Left ventricle myocardium inferior (tissue), 1 donor: Measurements from ENCODE around the gene PPP2R3A. TPM values are rescaled to one million over a fixed set of nuclear protein-coding genes. Genes with fewer than 3 reads are reported as not detected.

ENCODE experiments used
- DNase-seq: peaks from one replicate; pipeline ENCODE4 v3.0.0-alpha.2; 2020
- H3K27ac ChIP-seq: fragments of 200-600 bp; replicated peaks from 2 replicates; pipeline ENCODE4 v1.8.0; 2021
- H3K27me3 ChIP-seq: fragments of 200-600 bp; 2 replicates; pipeline ENCODE4 v1.8.0; 2021; ENCODE audit warnings: low read depth
- H3K36me3 ChIP-seq: fragments of 200-600 bp; 2 replicates; pipeline ENCODE4 v1.8.0; 2021
- H3K4me1 ChIP-seq: fragments of 200-600 bp; 2 replicates; pipeline ENCODE4 v1.8.0; 2021
- H3K4me3 ChIP-seq: fragments of 200-600 bp; 2 replicates; pipeline ENCODE4 v1.8.0; 2021; ENCODE audit warnings: mild to moderate bottlenecking, moderate library complexity
- H3K9me3 ChIP-seq: fragments of 200-600 bp; replicated peaks from 2 replicates; pipeline ENCODE4 v1.8.0; 2021
- CTCF ChIP-seq: fragments of 200-600 bp; IDR thresholded peaks from 2 replicates; pipeline ENCODE4 v1.8.0; 2021; ENCODE audit warnings: antibody characterized with exemption, mild to moderate bottlenecking, borderline replicate concordance
- intact Hi-C: fragments of 100-400 bp; cut with micrococcal nuclease; formaldehyde crosslinking; loops from one replicate; pipeline ENCODE4 v1.11.0; 2022
- total RNA-seq: library from RNA; stranded (reverse); fragmentation: NEBNext Ultra II Directional; extraction: Animal tissue kit (Norgen Biotek cat#: 25700); gene quantifications from one replicate; pipeline ENCODE4 v1.2.1, GENCODE V29; 2021
- donor health status: DM: no; HTN: yes; CAD: no; lungs with severe emphysema.

Gene PPP2R3A
- total RNA-seq, 1 donor from 2014 or later, result 94.9 TPM

DNA sequence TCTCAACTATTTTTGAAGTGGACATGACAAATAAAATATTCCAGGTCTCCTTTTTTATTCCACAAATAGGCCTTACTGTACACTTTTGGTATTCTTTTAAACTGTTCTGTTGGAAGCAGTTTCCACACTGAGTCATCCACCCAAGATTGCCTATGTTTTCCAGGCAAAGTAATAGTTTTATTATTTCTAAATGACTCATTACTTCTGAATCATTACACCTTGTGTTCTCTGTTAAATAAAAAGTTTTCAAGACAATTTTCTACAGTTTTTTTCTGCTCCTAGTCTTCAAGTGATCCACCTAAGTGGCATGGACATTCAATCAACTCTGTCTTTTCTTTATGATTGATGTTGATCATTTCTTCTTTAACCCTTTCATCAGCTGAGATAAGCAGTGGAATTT, 26.5 kb downstream of the PPP2R3A start:
- Histone ChIP-seq H3K4me1 (peaks cover 31% of the 10 kb centered on the region), H3K9me3 (peaks cover 2% of the 10 kb centered on the region), H3K4me3 (no peak overlapping the region), H3K36me3 (no peaks in the 10 kb centered on the region), H3K27me3 (no peaks in the 10 kb centered on the region), H3K27ac (no peak overlapping the region)
- DNase-seq, result no peak
- intact Hi-C loops, result no loop called here
- no peak for TF ChIP-seq CTCF

DNA sequence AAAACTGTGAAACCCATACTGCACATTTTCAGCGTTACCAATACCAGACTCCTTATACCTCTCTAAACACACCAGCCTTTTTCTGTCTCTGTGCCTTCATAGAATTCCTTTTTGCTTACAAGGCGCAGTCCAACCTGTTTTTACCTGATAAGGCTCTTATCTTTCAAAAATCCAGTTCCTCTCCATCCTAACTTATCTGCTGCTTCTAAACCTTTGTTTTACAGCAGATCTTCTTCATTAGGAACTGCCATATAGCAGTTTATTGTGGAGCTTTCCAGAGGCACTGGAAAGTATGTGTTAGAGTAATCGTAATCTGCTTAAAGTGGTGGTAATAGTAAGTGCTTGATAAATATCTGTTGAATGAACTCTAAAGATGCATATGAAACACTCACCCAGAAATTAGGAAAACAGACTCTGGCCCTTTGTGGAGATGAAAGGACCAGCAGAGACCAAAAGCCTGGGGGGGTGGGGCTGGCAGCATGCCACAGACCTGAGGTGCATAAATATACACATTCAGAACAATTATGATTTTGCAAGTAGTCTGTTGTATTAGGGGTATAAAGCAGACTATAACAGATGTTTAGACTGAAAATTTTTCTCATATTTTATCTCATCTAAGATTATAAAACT, 29.3 kb downstream of the PPP2R3A start:
- Histone ChIP-seq H3K4me1 (peaks cover 32% of the 10 kb centered on the region), H3K36me3 (no peaks in the 10 kb centered on the region), H3K4me3 (no peak overlapping the region), H3K9me3 (no peaks in the 10 kb centered on the region), H3K27me3 (no peaks in the 10 kb centered on the region), H3K27ac (no peak overlapping the region)
- intact Hi-C loops, result no loop called here
- no peak for DNase-seq
- TF ChIP-seq CTCF, result no peak

DNA sequence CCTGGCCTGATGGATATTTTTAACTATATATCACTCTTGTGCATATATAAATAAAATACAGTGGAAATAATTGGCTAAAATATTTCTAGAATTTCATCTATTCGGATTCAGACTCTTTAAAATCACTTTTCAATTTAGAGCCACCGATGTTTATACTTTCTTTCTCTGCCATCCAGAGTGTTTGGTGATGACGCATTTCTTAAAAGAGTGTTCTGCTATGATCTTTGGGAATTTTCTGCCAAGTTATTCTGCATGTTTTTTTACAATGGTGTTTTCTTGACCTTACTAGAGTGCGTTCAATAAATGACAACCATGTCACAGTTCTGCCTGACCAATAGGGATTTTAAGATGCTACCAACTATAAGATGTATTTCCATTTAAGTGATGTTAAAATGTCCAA, 30.2 kb downstream of the PPP2R3A start:
- Histone ChIP-seq H3K27ac (no peak overlapping the region), H3K4me1 (peaks cover 29% of the 10 kb centered on the region), H3K27me3 (no peaks in the 10 kb centered on the region), H3K4me3 (no peak overlapping the region), H3K36me3 (no peaks in the 10 kb centered on the region), H3K9me3 (no peaks in the 10 kb centered on the region)
- no peak for TF ChIP-seq CTCF
- DNase-seq, result no peak
- intact Hi-C loops, result no loop called here

DNA sequence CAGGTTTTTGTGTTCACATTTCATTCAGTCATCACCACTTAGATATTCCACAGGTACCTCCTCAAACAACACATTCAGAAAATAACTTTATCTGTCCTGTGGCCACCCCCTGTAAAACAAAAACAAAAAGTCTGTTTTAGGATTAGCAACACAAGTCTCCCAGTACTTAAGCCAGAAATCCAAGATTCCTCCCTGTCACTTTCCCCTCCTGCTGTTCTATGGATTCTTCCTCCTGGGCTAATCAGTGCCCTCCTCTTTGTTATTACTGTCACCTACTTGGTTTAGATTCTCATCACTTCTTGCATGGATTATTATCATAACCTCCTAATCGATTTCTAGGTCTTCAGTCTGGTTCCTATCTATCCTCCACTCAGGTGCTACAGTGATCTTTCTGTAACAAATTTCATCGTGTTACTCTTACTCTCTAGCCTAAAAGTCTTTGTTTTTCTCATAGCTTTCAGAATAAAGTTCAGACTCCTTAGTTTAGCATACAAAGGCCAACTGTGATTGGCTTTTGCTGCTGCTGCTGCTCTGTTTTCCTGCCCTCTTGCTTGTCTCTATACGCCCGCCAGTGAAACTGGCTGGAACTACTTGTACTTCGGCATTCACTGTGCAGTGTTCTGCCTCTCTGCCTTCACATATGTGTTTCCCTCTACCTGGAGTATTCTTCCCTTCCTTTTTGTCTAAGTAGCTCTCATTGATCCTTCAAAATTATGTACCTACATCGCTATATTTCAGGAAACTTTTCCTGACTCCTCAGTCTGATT, 32.2 kb downstream of the PPP2R3A start:
- intact Hi-C loops, result no loop called here
- Histone ChIP-seq H3K4me1 (peaks cover 11% of the 10 kb centered on the region), H3K27me3 (no peaks in the 10 kb centered on the region), H3K36me3 (no peaks in the 10 kb centered on the region), H3K27ac (no peak overlapping the region), H3K9me3 (no peaks in the 10 kb centered on the region), H3K4me3 (no peak overlapping the region)
- no peak for DNase-seq
- TF ChIP-seq CTCF, result no peak

DNA sequence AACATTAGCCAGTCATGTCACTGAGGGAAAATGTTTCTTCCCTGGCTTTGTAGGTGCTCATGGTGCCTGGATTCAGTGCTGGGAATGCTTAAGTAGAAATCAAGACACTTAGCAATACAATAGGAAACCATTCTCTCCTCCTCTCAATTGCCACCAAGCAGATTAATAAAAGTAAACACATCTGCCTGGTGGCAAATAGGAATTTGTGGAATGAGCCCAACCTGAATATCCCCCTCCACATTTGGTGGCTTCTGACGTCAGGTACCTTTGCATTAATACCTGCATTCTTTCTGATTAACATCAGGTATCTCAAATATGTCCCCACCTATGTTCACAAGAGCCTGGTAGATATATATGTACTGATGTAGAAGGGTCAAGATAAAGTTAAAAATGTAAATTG, 42.7 kb downstream of the PPP2R3A start:
- no peak for TF ChIP-seq CTCF
- no peaks in the 10 kb centered on the region for H3K27me3 ChIP-seq
- no peak overlapping the region for H3K4me3 ChIP-seq
- no peaks in the 10 kb centered on the region for H3K36me3 ChIP-seq
- DNase-seq, result no peak
- intact Hi-C loops, result no loop called here
- H3K9me3 ChIP-seq, result no peaks in the 10 kb centered on the region
- no peak overlapping the region for H3K27ac ChIP-seq
- H3K4me1 ChIP-seq, result no peaks in the 10 kb centered on the region
